ENCODE results near the gene MGAT2. TPM values are rescaled to one million over a fixed set of nuclear protein-coding genes. Genes with fewer than 3 reads are reported as not detected.
"Not testable (repeated sequence)": the region's sequence is repeated elsewhere in the genome, so short reads cannot be mapped to it uniquely, and the experiment has no call there.

Gene MGAT2
- total and polyA plus RNA-seq, 2 of the 4 experiments (the other 2 are of a cell fraction), result 36.6 to 67.6 TPM

- intact Hi-C loops (cut with micrococcal nuclease) (no loop called here), in situ Hi-C loops (cut with MboI; ENCODE audit: low sequenced_read_pairs) (no loop called here), dilution Hi-C loops (cut with HindIII; ENCODE audit: low sequenced_read_pairs, unreplicated experiment) (no loop called here)
- Histone ChIP-seq H2AFZ (replicated peaks; ENCODE audit: low read length, poor library complexity) (no peak overlapping the region), H3K4me1 (ENCODE audit: control insufficient read depth, insufficient read depth, low read length) (no peaks in the 10 kb centered on the region; the same call in 1 of the 2 replicates), H3K18ac (ENCODE audit: low read depth, low read length) (no peak overlapping the region), H3K36me3 (ENCODE audit: control insufficient read depth, insufficient read depth, low read length) (peaks cover 1% of the 10 kb centered on the region; the same call in 1 of the 2 replicates), H4K91ac (ENCODE audit: insufficient read depth, low read depth, low read length) (no peak overlapping the region), H3K23ac (ENCODE audit: low read depth, low read length) (no peak overlapping the region), H3K9ac (ENCODE audit: low read depth, low read length) (no peak overlapping the region), H3K9me1 (ENCODE audit: insufficient read depth, low read length) (peaks cover 4% of the 10 kb centered on the region; the same call in 1 of the 2 replicates), H3K4me2 (ENCODE audit: low read depth, low read length) (no peak overlapping the region), H3K79me1 (ENCODE audit: low read depth in 1 of 2, low read length in 2 of 2) (peaks cover 12 to 20% of the 10 kb centered on the region in 2 experiments), H2AK9ac (replicated peaks; ENCODE audit: low read depth, low read length, poor library complexity) (no peak overlapping the region), H3K56ac (ENCODE audit: extremely low read depth, insufficient read depth, low read length) (no peak overlapping the region), H3K4me3 (ENCODE audit: insufficient read depth, low read depth, low read length) (no peak overlapping the region), H3K14ac (replicated peaks; ENCODE audit: low read depth, low read length) (no peak overlapping the region), H3K27me3 (ENCODE audit: control insufficient read depth, insufficient read depth, low read length) (no peaks in the 10 kb centered on the region), H2BK20ac (ENCODE audit: low read depth, low read length) (no peak overlapping the region), H4K8ac (ENCODE audit: low read depth in 2 of 2, low read length in 2 of 2) (no peak overlapping the region), H2BK5ac (ENCODE audit: low read depth, low read length, poor library complexity, severe bottlenecking) (no peak overlapping the region), H4K5ac (ENCODE audit: low read depth, low read length) (no peak overlapping the region), H4K20me1 (ENCODE audit: insufficient read depth, low read length) (no peaks in the 10 kb centered on the region), H2BK120ac (ENCODE audit: low read depth, low read length) (no peak overlapping the region), H2AK5ac (ENCODE audit: low read depth, low read length) (no peak overlapping the region), H3K4ac (ENCODE audit: low read depth, low read length) (no peak overlapping the region), H3K27ac (ENCODE audit: insufficient read depth, low read length) (no peak overlapping the region), H3K9me3 (ENCODE audit: control insufficient read depth, insufficient read depth, low read length) (no peaks in the 10 kb centered on the region), H2BK15ac (ENCODE audit: low read depth, low read length) (no peak overlapping the region)
- POLR2A ChIA-PET (ENCODE audit: unreplicated experiment), result no interaction called here
- CTCF ChIA-PET, result interaction anchor here (0.7 kb wide), 1 partner anchor 12 kb away, joined by 5 read pairs; no protein-coding TSS in a partner anchor
- no TSS peak for BruUV-seq (replicated peaks)
- ATAC-seq (ENCODE audit: low read depth) (no peak), DNase-seq (no peak)
- WGBS, 2 experiments (ENCODE audit: extremely low coverage in 2 of 2, insufficient read length in 1 of 2), result no CpG with 5 or more reads among the region's 3 CpGs
- TF ChIP-seq NFE2L2 (IDR thresholded peaks at IDR 0.05; ENCODE audit: low read depth, low read length), result no peak
- peak; percentile 87 for TF ChIP-seq MAFK (IDR thresholded peaks at IDR 0.05; ENCODE audit: low read depth, low read length)
- TF ChIP-seq FOS (IDR thresholded peaks at IDR 0.05; ENCODE audit: low read depth, low read length), result no peak
- TF ChIP-seq CTCF (conservative IDR thresholded peaks at IDR 0.05; ENCODE audit: low read depth, low read length), result no peak
- TF ChIP-seq CEBPB (IDR thresholded peaks at IDR 0.05; ENCODE audit: low read depth, low read length), result no peak
- no peak for TF ChIP-seq ELK1 (IDR thresholded peaks at IDR 0.05; ENCODE audit: borderline replicate concordance, low read depth, low read length)
These were observed 33.9 kb downstream of the MGAT2 start for GRCh38 chr14:49654511-49654910.

GRCh38 chr14:49657500-49657899, 36.9 kb downstream of the MGAT2 start:
- H4K91ac ChIP-seq (ENCODE audit: insufficient read depth, low read depth, low read length); H2AFZ ChIP-seq (replicated peaks; ENCODE audit: low read length, poor library complexity); intact Hi-C loops (cut with micrococcal nuclease); H3K4me2 ChIP-seq (ENCODE audit: low read depth, low read length); ATAC-seq (ENCODE audit: low read depth); CTCF ChIA-PET; H3K36me3 ChIP-seq (ENCODE audit: control insufficient read depth, insufficient read depth, low read length); H2BK20ac ChIP-seq (ENCODE audit: low read depth, low read length); H3K56ac ChIP-seq (ENCODE audit: extremely low read depth, insufficient read depth, low read length); H3K23ac ChIP-seq (ENCODE audit: low read depth, low read length); H4K8ac ChIP-seq (ENCODE audit: low read depth in 2 of 2, low read length in 2 of 2); H2AK5ac ChIP-seq (ENCODE audit: low read depth, low read length); dilution Hi-C loops (cut with HindIII; ENCODE audit: low sequenced_read_pairs, unreplicated experiment); H3K27ac ChIP-seq (ENCODE audit: insufficient read depth, low read length); H3K4ac ChIP-seq (ENCODE audit: low read depth, low read length); H3K18ac ChIP-seq (ENCODE audit: low read depth, low read length); DNase-seq; H2AK9ac ChIP-seq (replicated peaks; ENCODE audit: low read depth, low read length, poor library complexity); H3K14ac ChIP-seq (replicated peaks; ENCODE audit: low read depth, low read length); H3K9ac ChIP-seq (ENCODE audit: low read depth, low read length); H3K4me3 ChIP-seq (ENCODE audit: insufficient read depth, low read depth, low read length); H3K4me1 ChIP-seq (ENCODE audit: control insufficient read depth, insufficient read depth, low read length); H4K20me1 ChIP-seq (ENCODE audit: insufficient read depth, low read length); H2BK5ac ChIP-seq (ENCODE audit: low read depth, low read length, poor library complexity, severe bottlenecking); in situ Hi-C loops (cut with MboI; ENCODE audit: low sequenced_read_pairs); POLR2A ChIA-PET (ENCODE audit: unreplicated experiment); H4K5ac ChIP-seq (ENCODE audit: low read depth, low read length); H2BK120ac ChIP-seq (ENCODE audit: low read depth, low read length); H2BK15ac ChIP-seq (ENCODE audit: low read depth, low read length); H3K27me3 ChIP-seq (ENCODE audit: control insufficient read depth, insufficient read depth, low read length); H3K9me1 ChIP-seq (ENCODE audit: insufficient read depth, low read length); BruUV-seq (replicated peaks); H3K9me3 ChIP-seq (ENCODE audit: control insufficient read depth, insufficient read depth, low read length): not testable (repeated sequence)
- no CpG with 5 or more reads among the region's 6 CpGs for WGBS, 2 experiments (ENCODE audit: extremely low coverage in 2 of 2, insufficient read length in 1 of 2)
- peaks cover 4 to 16% of the 10 kb centered on the region in 2 experiments for H3K79me1 ChIP-seq (ENCODE audit: low read depth in 1 of 2, low read length in 2 of 2)

All from IMR-90 (cell line).